K562 (cell line): Measurements from ENCODE around the gene FXYD4. TPM values are rescaled to one million over a fixed set of nuclear protein-coding genes. Genes with fewer than 3 reads are reported as not detected.
A peak's percentile ranks its signal among the peaks of the same experiment; 100 is the strongest.

ENCODE experiments used
- ARNT ChIP-seq, 2 experiments: fragments of 450-650 bp; IDR thresholded peaks; 2 replicates each; pipeline ENCODE4 v1.6.1; 2016; ENCODE audit warnings: mild to moderate bottlenecking in 1 of 2
- CCAR2 ChIP-seq: fragments of 200-400 bp; formaldehyde crosslinking; IDR thresholded peaks from 2 replicates; pipeline ENCODE4 v1.6.1; 2017; ENCODE audit warnings: mild to moderate bottlenecking, low read depth, low read length
- FOXP4 ChIP-seq: sonication (generic); formaldehyde crosslinking; IDR thresholded peaks from 2 replicates; pipeline ENCODE4 v1.8.0; 2022; ENCODE audit warnings: mild to moderate bottlenecking, missing genetic modification reagents, borderline replicate concordance
- HCFC1 ChIP-seq: IDR thresholded peaks from 2 replicates; pipeline ENCODE4 v1.6.1; 2012; ENCODE audit warnings: low read depth, low read length, improper control_type of control experiment
- HNRNPL ChIP-seq: fragments of 200-400 bp; formaldehyde crosslinking; IDR thresholded peaks from 2 replicates; pipeline ENCODE4 v1.6.1; 2017; ENCODE audit warnings: low read depth, mild to moderate bottlenecking, low read length
- IRF9 ChIP-seq: fragments of 450-650 bp; IDR thresholded peaks from 2 replicates; pipeline ENCODE4 v1.6.1; 2016; ENCODE audit warnings: missing biosample characterization, missing genetic modification characterization
- JUND ChIP-seq, 2 experiments: IDR thresholded peaks; 2 replicates in 1 of 2; 3 replicates in 1 of 2; pipeline ENCODE4 v1.6.1; 2011; ENCODE audit warnings: borderline replicate concordance in 2 of 2, low read depth in 2 of 2, low read length in 2 of 2, improper control_type of control experiment in 1 of 2, missing biosample characterization in 1 of 2, missing genetic modification characterization in 1 of 2, missing genetic modification reagents in 1 of 2
- MAZ ChIP-seq, 2 experiments: fragments of 450-650 bp in 1 of 2; sonication (generic) in 1 of 2; formaldehyde crosslinking; IDR thresholded peaks in 1 of 2; conservative IDR thresholded peaks in 1 of 2; 2 replicates each; pipeline versions ENCODE4 v1.4.0 to v1.5.0; 2020; ENCODE audit warnings: mild to moderate bottlenecking in 1 of 2, missing genetic modification reagents in 1 of 2
- MTA1 ChIP-seq: fragments of 450-650 bp; IDR thresholded peaks from 2 replicates; pipeline ENCODE4 v1.6.1; 2017; ENCODE audit warnings: borderline replicate concordance
- MTA2 ChIP-seq: fragments of 450-650 bp; IDR thresholded peaks from 2 replicates; pipeline ENCODE4 v1.6.1; 2016; ENCODE audit warnings: low read depth
- MYNN ChIP-seq, 2 experiments: sonication (generic); formaldehyde crosslinking in 1 of 2; IDR thresholded peaks; 2 replicates each; pipeline versions ENCODE4 v1.5.0 to v1.6.1; 2016 to 2020; ENCODE audit warnings: antibody characterized with exemption in 1 of 2, missing genetic modification reagents in 1 of 2
- NR2F6 ChIP-seq: fragments of 450-650 bp; formaldehyde crosslinking; IDR thresholded peaks from 2 replicates; pipeline ENCODE4 v1.4.0; 2020; ENCODE audit warnings: mild to moderate bottlenecking
- RNF219 ChIP-seq: fragments of 250-450 bp; sonication (Bioruptor Pico); IDR thresholded peaks from 2 replicates; pipeline ENCODE4 v1.5.0; 2022; ENCODE audit warnings: mild to moderate bottlenecking
- TAL1 ChIP-seq: fragments of 450-650 bp; IDR thresholded peaks from 2 replicates; pipeline ENCODE4 v1.6.1; 2016; ENCODE audit warnings: mild to moderate bottlenecking
- TEAD2 ChIP-seq: fragments of 450-650 bp; IDR thresholded peaks from 2 replicates; pipeline ENCODE4 v1.6.1; 2016; ENCODE audit warnings: missing genetic modification characterization, control low read depth, missing compliant biosample characterization
- ZBED1 ChIP-seq: IDR thresholded peaks from 2 replicates; pipeline ENCODE4 v1.6.1; 2014
- ZFX ChIP-seq: sonication (generic); formaldehyde crosslinking; IDR thresholded peaks from 2 replicates; pipeline ENCODE4 v1.8.0; 2022; ENCODE audit warnings: mild to moderate bottlenecking, missing genetic modification reagents, moderate library complexity
- polyA plus RNA-seq, 8 experiments: library from polyadenylated mRNA; depleted of rRNA in 4 of 8; stranded (reverse) in 5 of 8; unstranded in 3 of 8; fragments of >200 nt; fragmentation: Nextera tagmentation in 2 of 8; fragmentation: Illumina TruSeq in 1 of 8; extraction: Ambion mirVana in 2 of 8; extraction: Trizol in 1 of 8; gene quantifications; 2 replicates each; pipeline versions ENCODE4 v1.2.1 to v1.2.3, GENCODE V29; 2011 to 2014; ENCODE audit warnings: inconsistent platforms in 1 of 8, missing spikeins in 1 of 8
- total RNA-seq, 7 experiments: library from RNA; depleted of rRNA in 6 of 7; stranded (reverse); fragments of >200 nt in 6 of 7; fragmentation: Illumina TruSeq in 2 of 7; extraction: Trizol in 2 of 7; gene quantifications; 2 replicates each; pipeline versions ENCODE4 v1.2.1 to v1.2.3, GENCODE V29; 2011 to 2021; ENCODE audit warnings: low replicate concordance in 1 of 7

FXYD4 gene
- total and polyA plus RNA-seq, 9 of the 15 experiments (the other 6 are each of a cell fraction or from before 2014, with no cell fraction given), result not detected

GRCh38 chr10:43399320-43400310 lies 28.2 kb downstream of the FXYD4 start (continued):
- no peak for TF ChIP-seq RNF219 (CRISPR knock-in tag)
- no peak for TF ChIP-seq ZBED1
- TF ChIP-seq CCAR2, result no peak
- no peak for TF ChIP-seq MYNN (IDR thresholded peaks at IDR 0.05)
- no peak for TF ChIP-seq MYNN (CRISPR knock-in tag; IDR thresholded peaks at IDR 0.05)
- TF ChIP-seq HCFC1, result no peak
- TF ChIP-seq TAL1, result no peak
- no peak for TF ChIP-seq ZFX (CRISPR knock-in tag)
- no peak for TF ChIP-seq ARNT (IDR thresholded peaks at IDR 0.05)
- TF ChIP-seq IRF9, result peak; percentile 73
- TF ChIP-seq JUND (IDR thresholded peaks at IDR 0.05; ENCODE audit: borderline replicate concordance, low read depth, low read length), result peak; percentile 4; the same call in 1 of the 2 replicates
- TF ChIP-seq JUND (tag; IDR thresholded peaks at IDR 0.05; ENCODE audit: borderline replicate concordance, low read depth, low read length), result no peak
- no peak for TF ChIP-seq TEAD2 (tag)
- TF ChIP-seq FOXP4 (CRISPR knock-in tag), result peak; percentile 65; the same call in 1 of the 2 replicates
- TF ChIP-seq HNRNPL, result no peak
- TF ChIP-seq MAZ (CRISPR knock-in tag; conservative IDR thresholded peaks at IDR 0.05 in 1 of 2, IDR thresholded peaks at IDR 0.05 in 1 of 2), result no peak
- no peak for TF ChIP-seq NR2F6 (CRISPR knock-in tag)
- TF ChIP-seq MTA1, result peak; percentile 38; the same call in 1 of the 2 replicates
- TF ChIP-seq MTA2, result no peak
